Prostate gland (tissue), 2 donors: ENCODE results near the gene SMC1B. TPM values are rescaled to one million over a fixed set of nuclear protein-coding genes. Genes with fewer than 3 reads are reported as not detected.
A peak's percentile ranks its signal among the peaks of the same experiment; 100 is the strongest.

Experiments
- DNase-seq: peaks from one replicate; pipeline ENCODE4 v3.0.0-alpha.2; 2019; ENCODE audit warnings: low spot score
- H3K27ac ChIP-seq, 2 donors: fragments of 200-600 bp; sonication (generic); 2 replicates each; pipeline ENCODE4 v1.5.1; 2017 to 2019
- H3K27me3 ChIP-seq: fragments of 200-600 bp; sonication (generic); replicated peaks from 2 replicates; pipeline ENCODE4 v1.5.1; 2019; ENCODE audit not compliant: insufficient read depth
- H3K36me3 ChIP-seq, 2 donors: fragments of 200-600 bp; sonication (generic); 1 replicate in 1 of 2; 2 replicates in 1 of 2; pipeline versions ENCODE4 v1.5.1 to v1.8.1; 2017 to 2019
- H3K4me1 ChIP-seq: fragments of 200-600 bp; sonication (generic); replicated peaks from 2 replicates; pipeline ENCODE4 v1.5.1; 2019
- H3K4me3 ChIP-seq, 2 donors: fragments of 200-600 bp; sonication (generic); 2 replicates each; pipeline ENCODE4 v1.5.1; 2017 to 2019
- H3K9me3 ChIP-seq: fragments of 200-600 bp; sonication (generic); 2 replicates; pipeline ENCODE4 v1.5.1; 2017
- CTCF ChIP-seq, 4 experiments: fragments of 200-600 bp in 2 of 4; fragments of 450-650 bp in 2 of 4; sonication (generic) in 2 of 4; IDR thresholded peaks; 1 replicate in 3 of 4; 2 replicates in 1 of 4; pipeline ENCODE4 v1.5.1; 2016 to 2019; ENCODE audit warnings: antibody characterized with exemption in 4 of 4, mild to moderate bottlenecking in 2 of 4, moderate library complexity in 2 of 4
- POLR2A ChIP-seq: fragments of 450-650 bp; IDR thresholded peaks from one replicate; pipeline ENCODE4 v1.6.1; 2016; ENCODE audit warnings: antibody characterized with exemption, mild to moderate bottlenecking
- POLR2AphosphoS5 ChIP-seq: sonication (generic); formaldehyde crosslinking; IDR thresholded peaks from one replicate; pipeline ENCODE4 v1.6.1; 2017; ENCODE audit warnings: antibody characterized with exemption
- WGBS: methylation state at CpG from one replicate; pipeline ENCODE4 v1.1.5; 2018; 5-methylcytosine and 5-hydroxymethylcytosine counted together
- intact Hi-C: fragments of 100-400 bp; cut with DNase I; formaldehyde crosslinking; loops from one replicate; pipeline ENCODE4 v1.14.2; 2022
- total RNA-seq, 2 donors: library from RNA; depleted of rRNA; stranded (reverse); fragments of >200 nt; gene quantifications; one replicate each; pipeline ENCODE4 v1.1.0, GENCODE V29; 2016

The SMC1B gene
- total RNA-seq, 2 donors from 2014 or later, result 8.2 TPM; not detected in 1

GRCh38 chr22:45335021-45335818 is 78.2 kb downstream of the SMC1B start:
- Histone ChIP-seq H3K4me3 (no peak overlapping the region), H3K27ac (peak overlapping the region; percentile 85 to 89), H3K4me1 (peaks cover 36% of the 10 kb centered on the region), H3K36me3 (peaks cover 0 to 5% of the 10 kb centered on the region in 2 donors), H3K9me3 (no peaks in the 10 kb centered on the region), H3K27me3 (no peaks in the 10 kb centered on the region)
- intact Hi-C loops, result no loop called here
- 25% methylated on average over 26 of the region's 26 CpGs for WGBS
- DNase-seq, result peak; percentile 81
- TF ChIP-seq POLR2AphosphoS5, result peak; percentile 72
- TF ChIP-seq POLR2A, result no peak
- peak in 2 of 4 experiments; percentile 39 to 56 for TF ChIP-seq CTCF (IDR thresholded peaks at IDR 0.05)

- peaks cover 36% of the 10 kb centered on the region for H3K4me1 ChIP-seq
- H3K27ac ChIP-seq, result peak overlapping the region; percentile 85 to 89
- H3K36me3 ChIP-seq, result peaks cover 0 to 5% of the 10 kb centered on the region in 2 donors
- no peak overlapping the region for H3K4me3 ChIP-seq
- WGBS, result 28% methylated on average over 9 of the region's 9 CpGs
- H3K27me3 ChIP-seq, result no peaks in the 10 kb centered on the region
- H3K9me3 ChIP-seq, result no peaks in the 10 kb centered on the region
- intact Hi-C loops, result no loop called here
- DNase-seq, result peak; percentile 53
- TF ChIP-seq POLR2AphosphoS5 (no peak), CTCF (IDR thresholded peaks at IDR 0.05) (no peak), POLR2A (no peak)
These were observed 78.9 kb downstream of the SMC1B start for GRCh38 chr22:45334528-45334927.

- Histone ChIP-seq H3K27ac (peak overlapping the region; percentile 85 to 89), H3K27me3 (no peaks in the 10 kb centered on the region), H3K4me1 (peaks cover 36% of the 10 kb centered on the region), H3K36me3 (peaks cover 0 to 5% of the 10 kb centered on the region in 2 donors), H3K4me3 (no peak overlapping the region), H3K9me3 (no peaks in the 10 kb centered on the region)
- DNase-seq, result peak; percentile 84
- WGBS, result 12% methylated on average over 5 of the region's 5 CpGs
- TF ChIP-seq POLR2AphosphoS5 (peak; percentile 86), CTCF (IDR thresholded peaks at IDR 0.05) (no peak)
- intact Hi-C loops, result no loop called here
These were observed 79.3 kb downstream of the SMC1B start for GRCh38 chr22:45334068-45334467.

GRCh38 chr22:45332001-45332400 is 81.4 kb downstream of the SMC1B start:
- Histone ChIP-seq H3K36me3 (peaks cover 0 to 7% of the 10 kb centered on the region in 2 donors), H3K4me1 (peaks cover 28% of the 10 kb centered on the region), H3K9me3 (no peaks in the 10 kb centered on the region), H3K27me3 (no peaks in the 10 kb centered on the region), H3K27ac (no peak overlapping the region), H3K4me3 (no peak overlapping the region)
- WGBS, result 95% methylated on average over 7 of the region's 7 CpGs
- intact Hi-C loops, result no loop called here
- TF ChIP-seq POLR2A (no peak), CTCF (IDR thresholded peaks at IDR 0.05) (no peak), POLR2AphosphoS5 (no peak)
- no peak for DNase-seq

GRCh38 chr22:45331486-45331885 is 81.9 kb downstream of the SMC1B start:
- TF ChIP-seq POLR2A (no peak), POLR2AphosphoS5 (no peak), CTCF (IDR thresholded peaks at IDR 0.05) (no peak)
- 93% methylated on average over 9 of the region's 9 CpGs for WGBS

More at GRCh38 chr22:45331486-45331885, 81.9 kb downstream of the SMC1B start:
- Histone ChIP-seq H3K27ac (no peak overlapping the region), H3K9me3 (no peaks in the 10 kb centered on the region), H3K4me1 (peaks cover 23% of the 10 kb centered on the region), H3K27me3 (no peaks in the 10 kb centered on the region), H3K36me3 (peaks cover 0 to 7% of the 10 kb centered on the region in 2 donors), H3K4me3 (no peak overlapping the region)
- intact Hi-C loops, result no loop called here
- no peak for DNase-seq
